GM12878 (cell line): ENCODE measurements around the gene ITGA6. TPM values are rescaled to one million over a fixed set of nuclear protein-coding genes. Genes with fewer than 3 reads are reported as not detected.

Experiments
- ATAC-seq: fragments of 200-7000 bp; cut with Tn5 transposase; 3 replicates; pipeline ENCODE4 v1.9.1; 2020; ENCODE audit warnings: mild to moderate bottlenecking, moderate library complexity
- BruUV-seq: library from RNA; stranded (reverse); fragments of 400-500 nt; replicated peaks from 2 replicates; lab custom pipeline; 2021; lab: Mats Ljungman, UMichigan
- CTCF ChIA-PET: fragments of 300-600 bp; sonication (Branson Sonifier 250); formaldehyde crosslinking; extraction: SDS; loops from one replicate; lab custom pipeline; 2021; ENCODE audit warnings: inconsistent platforms; lab: Yijun Ruan, JAX
- POLR2A ChIA-PET: fragments of 350-600 bp; formaldehyde crosslinking; extraction: SDS; loops from one replicate; lab custom pipeline; 2021; ENCODE audit warnings: inconsistent platforms; lab: Charles Lee
- RAD21 ChIA-PET: fragments of 300-600 bp; sonication (Branson Sonifier 250); formaldehyde crosslinking; loops from one replicate; lab custom pipeline; 2023; ENCODE audit warnings: antibody characterized with exemption; ENCODE audit not compliant: unreplicated experiment; lab: Charles Lee
- SMC1A ChIA-PET: fragments of 300-600 bp; sonication (Branson Sonifier 250); formaldehyde crosslinking; loops from one replicate; lab custom pipeline; 2023; ENCODE audit not compliant: unreplicated experiment, uncharacterized antibody; lab: Charles Lee
- DNase-seq: peaks from one replicate; pipeline ENCODE4 v3.0.0-alpha.2; 2011; ENCODE audit warnings: low read depth, low spot score
- FAIRE-seq: peaks from 3 replicates; lab custom pipeline; 2011; peaks lifted over from hg19 to GRCh38; lab: Jason Lieb, UNC
- H2AFZ ChIP-seq: 2 replicates; pipeline ENCODE4 v1.6.0; 2011; ENCODE audit warnings: low read depth, low read length, control low read depth; ENCODE audit not compliant: control insufficient read depth
- H3K27ac ChIP-seq: 2 replicates; pipeline ENCODE4 v1.5.1; 2011; ENCODE audit warnings: control low read depth; ENCODE audit not compliant: control insufficient read depth, insufficient read depth
- H3K27me3 ChIP-seq, 2 experiments: replicated peaks in 1 of 2; 2 replicates each; pipeline versions ENCODE4 v1.6.0 to v1.6.1; 2011; ENCODE audit warnings: low read length in 1 of 2; ENCODE audit not compliant: control insufficient read depth in 2 of 2, insufficient read depth in 2 of 2
- H3K36me3 ChIP-seq, 2 experiments: 2 replicates each; pipeline ENCODE4 v1.5.1; 2011; ENCODE audit warnings: low read length in 1 of 2; ENCODE audit not compliant: control insufficient read depth in 2 of 2, insufficient read depth in 2 of 2
- H3K4me1 ChIP-seq: 2 replicates; pipeline ENCODE4 v1.6.1; 2011; ENCODE audit warnings: mild to moderate bottlenecking, low read length, moderate library complexity, mixed read lengths; ENCODE audit not compliant: control insufficient read depth, insufficient read depth
- H3K4me2 ChIP-seq: 2 replicates; pipeline ENCODE4 v1.6.0; 2011; ENCODE audit warnings: control low read depth; ENCODE audit not compliant: control insufficient read depth, insufficient read depth
- H3K4me3 ChIP-seq: fragments of 200-600 bp; sonication (generic); 2 replicates; pipeline ENCODE4 v1.5.1; 2016
- H3K79me2 ChIP-seq: 2 replicates; pipeline ENCODE4 v1.6.0; 2011; ENCODE audit warnings: low read length; ENCODE audit not compliant: control insufficient read depth, insufficient read depth
- H3K9ac ChIP-seq: 2 replicates; pipeline ENCODE4 v1.8.0; 2011; ENCODE audit warnings: low read length, control low read depth, mixed read lengths; ENCODE audit not compliant: control insufficient read depth, insufficient read depth
- H3K9me3 ChIP-seq: replicated peaks from 3 replicates; pipeline ENCODE4 v1.5.1; 2011; ENCODE audit warnings: mild to moderate bottlenecking, low read length; ENCODE audit not compliant: control insufficient read depth, insufficient read depth
- H4K20me1 ChIP-seq: 2 replicates; pipeline ENCODE4 v1.6.0; 2011; ENCODE audit not compliant: control insufficient read depth, insufficient read depth
- BCL11A ChIP-seq: IDR thresholded peaks from 2 replicates; pipeline ENCODE4 v1.6.1; 2011; ENCODE audit warnings: low read depth, low read length
- CHD1 ChIP-seq: IDR thresholded peaks from 2 replicates; pipeline ENCODE4 v1.6.1; 2012; ENCODE audit warnings: low read depth, low read length, improper control_type of control experiment
- PAX8 ChIP-seq: fragments of 450-650 bp; IDR thresholded peaks from 2 replicates; pipeline ENCODE4 v1.6.1; 2017; ENCODE audit warnings: mild to moderate bottlenecking, moderate library complexity
- PKNOX1 ChIP-seq: fragments of 450-650 bp; IDR thresholded peaks from 2 replicates; pipeline ENCODE4 v1.6.1; 2016; ENCODE audit warnings: mild to moderate bottlenecking
- PML ChIP-seq: IDR thresholded peaks from 2 replicates; pipeline ENCODE4 v1.6.1; 2012; ENCODE audit warnings: low read length, inconsistent platforms
- TBL1XR1 ChIP-seq: IDR thresholded peaks from 2 replicates; pipeline ENCODE4 v1.6.1; 2012; ENCODE audit warnings: low read depth, low read length, improper control_type of control experiment
- ZBED1 ChIP-seq: IDR thresholded peaks from 2 replicates; pipeline ENCODE4 v1.6.1; 2016; ENCODE audit warnings: borderline replicate concordance
- ZBTB4 ChIP-seq: fragments of 450-650 bp; formaldehyde crosslinking; IDR thresholded peaks from 2 replicates; pipeline ENCODE4 v1.4.0; 2022; ENCODE audit warnings: mild to moderate bottlenecking, moderate library complexity
- ZNF24 ChIP-seq: fragments of 450-650 bp; IDR thresholded peaks from 2 replicates; pipeline ENCODE4 v1.6.1; 2017; ENCODE audit warnings: antibody characterized with exemption, mild to moderate bottlenecking
- ZNF592 ChIP-seq: fragments of 450-650 bp; IDR thresholded peaks from 2 replicates; pipeline ENCODE4 v1.6.1; 2017; ENCODE audit warnings: mild to moderate bottlenecking, moderate library complexity
- ZSCAN29 ChIP-seq: fragments of 450-650 bp; IDR thresholded peaks from 2 replicates; pipeline ENCODE4 v1.6.1; 2017; ENCODE audit warnings: mild to moderate bottlenecking, moderate library complexity
- WGBS: methylation state at CpG from one replicate; pipeline ENCODE4 v1.1.6; 2016; ENCODE audit warnings: low lambda C conversion rate; ENCODE audit not compliant: insufficient replicate concordance, insufficient coverage; ENCODE audit errors: missing lambda C conversion rate; 5-methylcytosine and 5-hydroxymethylcytosine counted together
- in situ Hi-C: fragments of 300-500 bp; cut with MboI; formaldehyde crosslinking; loops from 9 replicates; pipeline ENCODE4 v1.14.3; 2018; ENCODE audit warnings: mixed read lengths
- intact Hi-C: fragments of 100-400 bp; cut with micrococcal nuclease; formaldehyde crosslinking; loops from one replicate; pipeline ENCODE4 v1.14.2; 2022; ENCODE audit not compliant: unreplicated experiment
- polyA plus RNA-seq, 11 experiments: library from polyadenylated mRNA; depleted of rRNA in 4 of 11; unstranded in 6 of 11; stranded (reverse) in 5 of 11; fragments of >200 nt; fragmentation: Nextera tagmentation in 4 of 11; fragmentation: Illumina TruSeq in 1 of 11; extraction: Ambion mirVana in 4 of 11; extraction: Trizol in 1 of 11; gene quantifications; 1 replicate in 1 of 11; 2 replicates in 10 of 11; pipeline versions ENCODE4 v1.2.1 to v1.2.3, GENCODE V29; 2011 to 2016; ENCODE audit warnings: inconsistent platforms in 2 of 11, missing spikeins in 2 of 11, low read depth in 1 of 11
- total RNA-seq, 4 experiments: library from RNA; depleted of rRNA in 3 of 4; stranded (reverse); fragments of >200 nt in 3 of 4; fragmentation: Illumina TruSeq in 1 of 4; extraction: Trizol in 1 of 4; gene quantifications; 2 replicates each; pipeline versions ENCODE4 v1.2.1 to v1.2.3, GENCODE V29; 2013 to 2021

The ITGA6 gene
- total and polyA plus RNA-seq, 10 of the 15 experiments (the other 5 are each of a cell fraction or from before 2014, with no cell fraction given) = 0.01 to 0.36 (median 0.14) TPM; not detected in 2

- TF ChIP-seq ZNF592 = no peak
- TF ChIP-seq TBL1XR1 = no peak
- TF ChIP-seq ZBED1 = no peak
These were observed 12.1 kb downstream of the ITGA6 start (continued) for GRCh38 chr2:172439509-172439860.

GRCh38 chr2:172439911-172440310, 12.5 kb downstream of the ITGA6 start:
- ChIA-PET CTCF (interaction anchor here (0.5 to 2.7 kb wide), 3 partner anchors 16 to 47 kb away, joined by 3 to 17 read pairs (median 6); no protein-coding TSS in a partner anchor), SMC1A (interaction anchor here (0.8 to 2.1 kb wide), 4 partner anchors 9 to 55 kb away, joined by 3 to 8 read pairs (median 3); no protein-coding TSS in a partner anchor), POLR2A (no interaction called here), RAD21 (no interaction called here)
- Histone ChIP-seq H3K27me3 (no peaks in the 10 kb centered on the region), H3K9ac (no peak overlapping the region), H3K27ac (no peak overlapping the region), H3K9me3 (no peaks in the 10 kb centered on the region), H3K36me3 (no peaks in the 10 kb centered on the region), H2AFZ (no peak overlapping the region), H3K79me2 (no peaks in the 10 kb centered on the region), H3K4me1 (peaks cover 13% of the 10 kb centered on the region), H4K20me1 (no peaks in the 10 kb centered on the region), H3K4me3 (no peak overlapping the region), H3K4me2 (no peak overlapping the region)
- ATAC-seq = no peak
- BruUV-seq = no TSS peak
- 47% methylated on average over 1 of the region's 1 CpG for WGBS
- intact Hi-C loops (no loop called here), in situ Hi-C loops (no loop called here)
- DNase-seq = no peak
- FAIRE-seq = no peak
- TF ChIP-seq ZNF24 = no peak
- TF ChIP-seq ZNF592 = no peak
- TF ChIP-seq PAX8 = no peak
- no peak for TF ChIP-seq ZBTB4
- no peak for TF ChIP-seq BCL11A
- TF ChIP-seq PML = no peak
- TF ChIP-seq PKNOX1 = no peak
- TF ChIP-seq CHD1 = no peak
- no peak for TF ChIP-seq ZSCAN29
